Muscle of leg (tissue), 11 donors: Measurements from ENCODE around the gene KRTAP10-8. TPM values are rescaled to one million over a fixed set of nuclear protein-coding genes. Genes with fewer than 3 reads are reported as not detected.
"Not testable (repeated sequence)": the region's sequence is repeated elsewhere in the genome, so short reads cannot be mapped to it uniquely, and the experiment has no call there.

ENCODE experiments used
- DNase-seq: peaks from one replicate; pipeline ENCODE4 v3.0.0; 2013
- H3K27ac ChIP-seq: one replicate; pipeline ENCODE4 v1.5.1; 2013; ENCODE audit warnings: mild to moderate bottlenecking, low read length, control low read depth
- H3K27me3 ChIP-seq: one replicate; pipeline ENCODE4 v1.6.1; 2013; ENCODE audit warnings: low read length; ENCODE audit not compliant: control insufficient read depth, insufficient read depth
- H3K36me3 ChIP-seq: one replicate; pipeline ENCODE4 v1.6.1; 2013; ENCODE audit warnings: low read length; ENCODE audit not compliant: control insufficient read depth, insufficient read depth
- H3K4me1 ChIP-seq: one replicate; pipeline ENCODE4 v1.6.1; 2013; ENCODE audit warnings: low read length; ENCODE audit not compliant: control insufficient read depth, insufficient read depth
- H3K4me3 ChIP-seq: one replicate; pipeline ENCODE4 v1.5.1; 2013; ENCODE audit warnings: low read length, control low read depth
- H3K9me3 ChIP-seq: replicated peaks from 2 replicates; pipeline ENCODE4 v1.6.1; 2013; ENCODE audit warnings: low read depth, low read length; ENCODE audit not compliant: control insufficient read depth
- WGBS: methylation state at CpG from one replicate; pipeline ENCODE4 v1.1.5; 2013; ENCODE audit warnings: missing lambda C conversion rate; ENCODE audit not compliant: insufficient coverage; 5-methylcytosine and 5-hydroxymethylcytosine counted together
- polyA plus RNA-seq, 8 donors: library from polyadenylated mRNA; unstranded; fragments of 120-200 nt; gene quantifications; one replicate each; pipeline versions ENCODE4 v1.2.1 to v1.2.3, GENCODE V29; 2013; ENCODE audit warnings: inconsistent platforms in 1 of 8, low replicate concordance in 1 of 8; ENCODE audit not compliant: insufficient read length in 8 of 8, insufficient read depth in 1 of 8
- total RNA-seq: library from RNA; stranded (reverse); fragments of 120-200 nt; gene quantifications from one replicate; pipeline ENCODE4 v1.2.4, GENCODE V29; 2013

Gene KRTAP10-8
- total and polyA plus RNA-seq, 9 donors = not detected

GRCh38 chr21:44599264-44600029 is 12.4 kb upstream of the KRTAP10-8 start:
- WGBS = 85% methylated on average over 5 of the region's 8 CpGs
- H3K9me3 ChIP-seq = no peaks in the 10 kb centered on the region
- H3K27me3 ChIP-seq = peaks cover 9% of the 10 kb centered on the region
- no peak for DNase-seq
- peaks cover 3% of the 10 kb centered on the region for H3K4me1 ChIP-seq
- H3K27ac ChIP-seq = no peak overlapping the region
- H3K36me3 ChIP-seq = no peaks in the 10 kb centered on the region
- no peak overlapping the region for H3K4me3 ChIP-seq

- H3K4me3 ChIP-seq, H3K27ac ChIP-seq, DNase-seq, H3K9me3 ChIP-seq, H3K27me3 ChIP-seq, H3K4me1 ChIP-seq, H3K36me3 ChIP-seq: not testable (repeated sequence)
- WGBS = 81% methylated on average over 5 of the region's 23 CpGs
These were observed 11.5 kb upstream of the KRTAP10-8 start, which contains the start of gene KRTAP10-7 for GRCh38 chr21:44600118-44600978. Gene KRTAP10-7 (plus strand): TSS chr21:44600597. CDS start chr21:44600622, 25 bp downstream.

GRCh38 chr21:44601091-44601490 is 10.8 kb upstream of the KRTAP10-8 start:
- not testable (repeated sequence) for H3K9me3 ChIP-seq, H3K27ac ChIP-seq, DNase-seq, H3K27me3 ChIP-seq, H3K4me3 ChIP-seq, H3K36me3 ChIP-seq, H3K4me1 ChIP-seq
- WGBS = 85% methylated on average over 9 of the region's 10 CpGs

DNA sequence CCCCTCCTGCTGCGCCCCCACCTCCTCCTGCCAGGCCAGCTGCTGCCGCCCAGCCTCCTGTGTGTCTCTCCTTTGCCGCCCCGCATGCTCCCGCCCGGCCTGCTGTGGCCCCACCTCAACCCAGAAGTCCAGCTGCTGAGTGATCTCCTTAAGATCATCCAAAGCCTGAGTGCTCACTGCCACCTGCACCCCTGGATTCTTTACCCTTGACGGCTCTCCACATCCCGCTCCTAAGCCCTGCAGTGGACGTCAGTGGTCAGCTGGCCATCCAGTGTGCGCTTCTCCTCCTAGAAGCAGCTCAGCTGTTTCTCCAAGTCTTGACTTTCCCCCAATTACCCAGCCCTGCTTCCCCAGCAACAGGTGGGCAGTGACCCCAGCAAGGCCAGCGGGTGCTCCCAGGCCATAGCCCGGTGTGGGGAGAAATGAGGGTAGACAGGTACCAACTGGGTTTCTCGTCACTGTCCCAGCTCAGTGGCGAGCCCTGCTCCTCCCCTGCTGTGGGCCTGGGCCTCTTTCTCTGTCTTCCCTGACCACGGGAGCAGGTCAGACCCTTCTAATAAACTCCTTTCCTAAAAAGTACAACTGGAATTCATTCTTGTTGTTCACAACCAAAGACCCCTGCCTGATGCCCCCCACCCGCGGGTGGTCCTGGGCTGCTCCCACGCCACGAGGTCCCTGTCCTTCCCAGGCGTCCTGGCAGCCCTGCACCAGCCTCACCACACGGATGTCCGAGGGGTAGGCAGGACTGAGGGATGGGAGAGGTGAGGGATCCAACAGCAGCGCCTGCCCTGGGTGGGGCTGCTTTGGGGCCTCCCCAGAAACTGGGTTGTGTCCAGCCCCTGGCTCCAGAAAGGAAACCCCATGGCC is 10.1 kb upstream of the KRTAP10-8 start:
- Histone ChIP-seq H3K27ac (no peak overlapping the region), H3K36me3 (no peaks in the 10 kb centered on the region), H3K9me3 (no peaks in the 10 kb centered on the region), H3K27me3 (peaks cover 9% of the 10 kb centered on the region), H3K4me3 (no peak overlapping the region), H3K4me1 (peaks cover 3% of the 10 kb centered on the region)
- WGBS = 60% methylated on average over 14 of the region's 23 CpGs
- DNase-seq = no peak

DNA sequence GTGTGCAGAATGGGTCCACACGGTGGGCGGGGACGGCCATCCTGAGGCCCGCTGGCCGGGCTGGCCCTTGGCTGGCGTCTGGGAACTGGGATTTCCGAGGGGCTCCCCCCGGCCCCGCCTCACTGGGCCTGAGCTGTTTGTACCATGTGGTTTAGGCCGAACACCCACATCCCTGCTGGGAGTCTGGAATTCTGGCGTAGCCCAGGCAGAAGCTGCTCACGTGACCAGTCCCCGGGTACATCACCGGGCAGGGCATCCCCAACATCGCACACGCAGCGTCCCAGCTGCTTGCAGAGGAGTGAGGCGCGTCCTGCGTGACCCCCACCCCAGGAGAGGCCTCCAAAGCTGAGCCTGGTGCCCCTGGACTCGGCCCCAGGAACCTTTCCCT is 9.4 kb upstream of the KRTAP10-8 start:
- 70% methylated on average over 20 of the region's 21 CpGs for WGBS

DNA sequence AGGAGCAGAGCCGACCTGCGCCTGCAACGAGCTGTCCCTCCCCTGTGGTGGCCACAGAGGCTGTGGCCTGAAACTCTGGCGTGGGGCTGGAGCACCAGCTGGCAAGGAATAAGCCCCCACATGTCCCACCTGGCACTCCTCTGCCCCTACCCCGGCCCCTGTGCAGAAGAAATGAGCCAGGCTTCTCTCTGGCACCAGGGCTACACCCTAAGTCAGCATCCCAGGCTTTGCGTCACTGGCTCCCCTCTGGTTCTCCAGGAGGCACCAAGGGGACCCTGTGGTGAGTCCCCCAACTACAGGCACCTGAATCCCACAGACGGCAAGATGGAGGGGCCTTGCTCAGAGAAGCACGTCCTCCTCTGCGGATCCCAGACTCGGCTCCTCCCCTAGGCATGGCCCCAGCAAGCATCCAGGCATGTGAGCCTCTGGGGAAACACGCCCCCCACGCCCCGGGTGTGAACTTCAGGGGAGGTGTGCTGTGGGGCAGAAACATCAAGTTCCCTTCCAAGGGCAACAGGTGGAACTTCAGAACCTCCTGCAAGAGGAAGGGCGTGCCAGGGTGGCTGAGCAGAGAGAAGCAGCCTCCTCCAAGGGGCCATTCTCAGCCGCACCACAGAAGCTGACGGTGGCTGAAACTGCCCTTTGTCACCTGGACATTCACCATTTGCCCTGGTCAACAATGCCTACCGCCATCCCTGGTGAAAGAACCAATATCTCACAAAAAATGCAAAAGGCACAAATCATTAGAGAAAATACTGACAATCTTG is 8.6 kb upstream of the KRTAP10-8 start:
- Histone ChIP-seq H3K4me1 (peaks cover 3% of the 10 kb centered on the region), H3K36me3 (no peaks in the 10 kb centered on the region), H3K27me3 (peaks cover 6% of the 10 kb centered on the region), H3K27ac (no peak overlapping the region), H3K4me3 (no peak overlapping the region), H3K9me3 (no peaks in the 10 kb centered on the region)
- 61% methylated on average over 13 of the region's 17 CpGs for WGBS
- DNase-seq = no peak

More for the DNA sequence above, 9.4 kb upstream of the KRTAP10-8 start:
- Histone ChIP-seq H3K36me3 (no peaks in the 10 kb centered on the region), H3K9me3 (no peaks in the 10 kb centered on the region), H3K4me1 (peaks cover 3% of the 10 kb centered on the region), H3K4me3 (no peak overlapping the region), H3K27me3 (peaks cover 9% of the 10 kb centered on the region), H3K27ac (no peak overlapping the region)
- DNase-seq = no peak

DNA sequence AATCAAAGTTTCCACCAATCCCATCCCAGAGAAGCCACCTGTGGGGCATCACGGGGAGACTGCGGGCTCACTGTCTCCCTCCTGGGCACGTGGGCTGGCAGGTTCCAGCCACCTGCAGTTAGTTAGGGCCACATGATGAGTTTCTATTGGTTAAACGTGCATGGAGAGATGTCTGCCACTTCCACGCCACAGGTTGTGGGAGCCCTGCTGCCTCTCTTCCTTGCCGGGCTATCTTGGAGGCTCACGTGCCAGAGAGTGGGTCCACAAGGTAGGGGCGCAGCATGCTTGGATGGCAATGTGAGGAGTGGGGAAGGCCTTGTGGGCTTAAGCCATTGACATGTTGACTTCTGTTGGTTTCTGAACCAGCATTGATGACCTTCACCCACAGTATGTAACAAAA is 8.0 kb upstream of the KRTAP10-8 start:
- H3K4me3 ChIP-seq = no peak overlapping the region
- H3K9me3 ChIP-seq = no peaks in the 10 kb centered on the region
- peaks cover 3% of the 10 kb centered on the region for H3K4me1 ChIP-seq
- 71% methylated on average over 4 of the region's 8 CpGs for WGBS
- H3K27me3 ChIP-seq = peaks cover 6% of the 10 kb centered on the region
- no peaks in the 10 kb centered on the region for H3K36me3 ChIP-seq
- H3K27ac ChIP-seq = no peak overlapping the region
- no peak for DNase-seq

- Histone ChIP-seq H3K27ac (no peak overlapping the region), H3K9me3 (peaks cover 6% of the 10 kb centered on the region), H3K36me3 (no peaks in the 10 kb centered on the region), H3K4me3 (no peak overlapping the region), H3K4me1 (peaks cover 1% of the 10 kb centered on the region), H3K27me3 (peaks cover 8% of the 10 kb centered on the region)
- WGBS = 86% methylated on average over 2 of the region's 4 CpGs
- no peak for DNase-seq
These were observed 5.4 kb upstream of the KRTAP10-8 start for GRCh38 chr21:44606495-44606894.

DNA sequence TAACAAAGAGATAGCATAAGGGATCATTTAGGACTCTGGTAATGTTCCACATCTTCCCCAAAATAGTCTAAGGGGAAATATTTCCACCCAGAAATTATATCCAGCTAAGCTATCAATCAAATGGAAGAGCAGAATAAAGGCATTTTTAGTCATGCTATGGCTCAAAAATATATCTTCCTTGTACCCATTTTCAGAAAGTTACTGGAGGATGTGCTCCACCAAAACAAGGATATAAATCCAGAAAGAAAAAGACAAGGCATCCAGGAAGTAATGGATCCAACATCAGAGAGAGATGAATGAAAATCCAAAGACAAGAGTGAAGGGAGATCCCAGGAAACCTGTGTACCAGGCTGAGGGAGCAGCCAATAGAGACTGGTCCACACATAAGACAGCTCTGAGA is 2.7 kb upstream of the KRTAP10-8 start:
- H3K4me1 ChIP-seq = no peaks in the 10 kb centered on the region
- H3K27ac ChIP-seq = no peak overlapping the region
- H3K4me3 ChIP-seq = no peak overlapping the region
- H3K36me3 ChIP-seq = no peaks in the 10 kb centered on the region
- no peak for DNase-seq
- H3K27me3 ChIP-seq = peaks cover 3% of the 10 kb centered on the region
- H3K9me3 ChIP-seq = peaks cover 9% of the 10 kb centered on the region
